IPS-NIHi7 (cell line): Measurements from ENCODE around the gene DNAJC25.
"Not testable (repeated sequence)": the region's sequence is repeated elsewhere in the genome, so short reads cannot be mapped to it uniquely, and the experiment has no call there.

Experiments used
- DNase-seq: peaks from one replicate; pipeline ENCODE4 v3.0.0; 2012; ENCODE audit warnings: mixed read lengths; ENCODE audit errors: extremely low spot score

The DNAJC25 gene

GRCh38 chr9:111663301-111663823 lies 32.2 kb downstream of the DNAJC25 start:
- peak; percentile 80 for DNase-seq

- no peak for DNase-seq
Observed at GRCh38 chr9:111668026-111668573, 37.0 kb downstream of the DNAJC25 start.

GRCh38 chr9:111668601-111669000 lies 37.5 kb downstream of the DNAJC25 start:
- not testable (repeated sequence) for DNase-seq

- no peak for DNase-seq
Observed at GRCh38 chr9:111674319-111674718, 43.2 kb downstream of the DNAJC25 start.

GRCh38 chr9:111676116-111676515 lies 45.0 kb downstream of the DNAJC25 start:
- no peak for DNase-seq

- no peak for DNase-seq
Observed at GRCh38 chr9:111678293-111678692, 47.2 kb downstream of the DNAJC25 start.

- no peak for DNase-seq
Observed at GRCh38 chr9:111679199-111679598, 48.1 kb downstream of the DNAJC25 start.

GRCh38 chr9:111683392-111683791 lies 52.3 kb downstream of the DNAJC25 start:
- DNase-seq: no peak

- no peak for DNase-seq
Observed at GRCh38 chr9:111691672-111692329, 60.7 kb downstream of the DNAJC25 start.

- DNase-seq: no peak
Observed at GRCh38 chr9:111696796-111697195, 65.7 kb downstream of the DNAJC25 start.

- DNase-seq: no peak
Observed at GRCh38 chr9:111700776-111701175, 69.6 kb downstream of the DNAJC25 start.
